Liver (tissue), 3 donors: ENCODE measurements around the gene OLR1.

Source experiments
- FOXA1 ChIP-seq: IDR thresholded peaks from 2 replicates; pipeline ENCODE4 v1.6.1; 2016; ENCODE audit warnings: antibody characterized with exemption
- GABPA ChIP-seq, 2 donors: IDR thresholded peaks in 1 of 2; conservative IDR thresholded peaks in 1 of 2; 2 replicates each; pipeline ENCODE4 v1.6.1; 2016; ENCODE audit warnings: antibody characterized with exemption in 2 of 2, mild to moderate bottlenecking in 1 of 2, moderate library complexity in 1 of 2
- HNF4A ChIP-seq, 2 donors: conservative IDR thresholded peaks; 2 replicates each; pipeline ENCODE4 v1.6.1; 2016; ENCODE audit warnings: antibody characterized with exemption in 2 of 2, mild to moderate bottlenecking in 2 of 2
- RAD21 ChIP-seq, 2 donors: IDR thresholded peaks; 2 replicates each; pipeline ENCODE4 v1.6.1; 2016; ENCODE audit warnings: antibody characterized with exemption in 2 of 2, mild to moderate bottlenecking in 2 of 2
- TAF1 ChIP-seq: conservative IDR thresholded peaks from 2 replicates; pipeline ENCODE4 v1.6.1; 2016; ENCODE audit warnings: antibody characterized with exemption, mild to moderate bottlenecking
- YY1 ChIP-seq: IDR thresholded peaks from 2 replicates; pipeline ENCODE4 v1.6.1; 2016; ENCODE audit warnings: antibody characterized with exemption, mild to moderate bottlenecking
- TF ChIP-seq, protein P1 (sequence below): fragments of 150-350 bp; IDR thresholded peaks from 2 replicates; pipeline ENCODE4 v1.5.1; 2017; ENCODE audit warnings: improper control_type of control experiment, low read depth, low read length; ENCODE audit not compliant: missing input control
- TF ChIP-seq, protein P2 (sequence below): IDR thresholded peaks from 2 replicates; pipeline ENCODE4 v1.6.1; 2016; ENCODE audit warnings: antibody characterized with exemption, mild to moderate bottlenecking
- TF ChIP-seq, protein P3 (sequence below): IDR thresholded peaks from 2 replicates; pipeline ENCODE4 v1.6.1; 2016; ENCODE audit warnings: antibody characterized with exemption
- TF ChIP-seq, protein P4 (sequence below): IDR thresholded peaks from 2 replicates; pipeline ENCODE4 v1.6.1; 2016; ENCODE audit warnings: antibody characterized with exemption
- TF ChIP-seq, protein P5 (sequence below): IDR thresholded peaks from 2 replicates; pipeline ENCODE4 v1.6.1; 2016; ENCODE audit warnings: antibody characterized with exemption
- donor health status: healthy.
- donor health status: healthy.

DNA sequence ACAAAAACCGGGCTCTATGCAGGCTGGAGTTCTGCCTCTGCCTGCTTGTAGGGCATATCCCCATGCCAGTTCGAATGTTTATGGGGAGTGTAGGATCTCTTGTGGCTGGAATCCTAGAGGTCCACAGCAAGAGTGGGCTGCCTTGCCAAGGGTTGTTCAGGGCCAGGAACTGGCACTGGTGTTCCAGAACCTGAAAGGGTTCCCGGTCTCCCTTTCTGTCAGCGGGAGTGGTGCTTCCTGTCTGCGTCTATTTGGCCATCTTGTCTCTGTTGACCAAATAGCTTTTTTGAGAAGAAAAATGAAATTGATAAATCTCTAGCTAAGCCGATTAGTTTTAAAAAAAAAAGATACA is 17.8 kb downstream of the OLR1 start:
- TF ChIP-seq, protein P1, sequence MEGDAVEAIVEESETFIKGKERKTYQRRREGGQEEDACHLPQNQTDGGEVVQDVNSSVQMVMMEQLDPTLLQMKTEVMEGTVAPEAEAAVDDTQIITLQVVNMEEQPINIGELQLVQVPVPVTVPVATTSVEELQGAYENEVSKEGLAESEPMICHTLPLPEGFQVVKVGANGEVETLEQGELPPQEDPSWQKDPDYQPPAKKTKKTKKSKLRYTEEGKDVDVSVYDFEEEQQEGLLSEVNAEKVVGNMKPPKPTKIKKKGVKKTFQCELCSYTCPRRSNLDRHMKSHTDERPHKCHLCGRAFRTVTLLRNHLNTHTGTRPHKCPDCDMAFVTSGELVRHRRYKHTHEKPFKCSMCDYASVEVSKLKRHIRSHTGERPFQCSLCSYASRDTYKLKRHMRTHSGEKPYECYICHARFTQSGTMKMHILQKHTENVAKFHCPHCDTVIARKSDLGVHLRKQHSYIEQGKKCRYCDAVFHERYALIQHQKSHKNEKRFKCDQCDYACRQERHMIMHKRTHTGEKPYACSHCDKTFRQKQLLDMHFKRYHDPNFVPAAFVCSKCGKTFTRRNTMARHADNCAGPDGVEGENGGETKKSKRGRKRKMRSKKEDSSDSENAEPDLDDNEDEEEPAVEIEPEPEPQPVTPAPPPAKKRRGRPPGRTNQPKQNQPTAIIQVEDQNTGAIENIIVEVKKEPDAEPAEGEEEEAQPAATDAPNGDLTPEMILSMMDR: no peak
- TF ChIP-seq, protein P2, sequence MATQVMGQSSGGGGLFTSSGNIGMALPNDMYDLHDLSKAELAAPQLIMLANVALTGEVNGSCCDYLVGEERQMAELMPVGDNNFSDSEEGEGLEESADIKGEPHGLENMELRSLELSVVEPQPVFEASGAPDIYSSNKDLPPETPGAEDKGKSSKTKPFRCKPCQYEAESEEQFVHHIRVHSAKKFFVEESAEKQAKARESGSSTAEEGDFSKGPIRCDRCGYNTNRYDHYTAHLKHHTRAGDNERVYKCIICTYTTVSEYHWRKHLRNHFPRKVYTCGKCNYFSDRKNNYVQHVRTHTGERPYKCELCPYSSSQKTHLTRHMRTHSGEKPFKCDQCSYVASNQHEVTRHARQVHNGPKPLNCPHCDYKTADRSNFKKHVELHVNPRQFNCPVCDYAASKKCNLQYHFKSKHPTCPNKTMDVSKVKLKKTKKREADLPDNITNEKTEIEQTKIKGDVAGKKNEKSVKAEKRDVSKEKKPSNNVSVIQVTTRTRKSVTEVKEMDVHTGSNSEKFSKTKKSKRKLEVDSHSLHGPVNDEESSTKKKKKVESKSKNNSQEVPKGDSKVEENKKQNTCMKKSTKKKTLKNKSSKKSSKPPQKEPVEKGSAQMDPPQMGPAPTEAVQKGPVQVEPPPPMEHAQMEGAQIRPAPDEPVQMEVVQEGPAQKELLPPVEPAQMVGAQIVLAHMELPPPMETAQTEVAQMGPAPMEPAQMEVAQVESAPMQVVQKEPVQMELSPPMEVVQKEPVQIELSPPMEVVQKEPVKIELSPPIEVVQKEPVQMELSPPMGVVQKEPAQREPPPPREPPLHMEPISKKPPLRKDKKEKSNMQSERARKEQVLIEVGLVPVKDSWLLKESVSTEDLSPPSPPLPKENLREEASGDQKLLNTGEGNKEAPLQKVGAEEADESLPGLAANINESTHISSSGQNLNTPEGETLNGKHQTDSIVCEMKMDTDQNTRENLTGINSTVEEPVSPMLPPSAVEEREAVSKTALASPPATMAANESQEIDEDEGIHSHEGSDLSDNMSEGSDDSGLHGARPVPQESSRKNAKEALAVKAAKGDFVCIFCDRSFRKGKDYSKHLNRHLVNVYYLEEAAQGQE: no peak
- no peak for TF ChIP-seq YY1
- TF ChIP-seq, protein P3, sequence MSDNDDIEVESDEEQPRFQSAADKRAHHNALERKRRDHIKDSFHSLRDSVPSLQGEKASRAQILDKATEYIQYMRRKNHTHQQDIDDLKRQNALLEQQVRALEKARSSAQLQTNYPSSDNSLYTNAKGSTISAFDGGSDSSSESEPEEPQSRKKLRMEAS: no peak
- no peak for TF ChIP-seq GABPA (IDR thresholded peaks at IDR 0.05 in 1 of 2, conservative IDR thresholded peaks at IDR 0.05 in 1 of 2)
- TF ChIP-seq TAF1: no peak
- TF ChIP-seq HNF4A (conservative IDR thresholded peaks at IDR 0.05): no peak
- TF ChIP-seq FOXA1: no peak
- TF ChIP-seq RAD21 (IDR thresholded peaks at IDR 0.05): no peak
- TF ChIP-seq, protein P4, sequence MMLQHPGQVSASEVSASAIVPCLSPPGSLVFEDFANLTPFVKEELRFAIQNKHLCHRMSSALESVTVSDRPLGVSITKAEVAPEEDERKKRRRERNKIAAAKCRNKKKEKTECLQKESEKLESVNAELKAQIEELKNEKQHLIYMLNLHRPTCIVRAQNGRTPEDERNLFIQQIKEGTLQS: no peak
- TF ChIP-seq, protein P5, sequence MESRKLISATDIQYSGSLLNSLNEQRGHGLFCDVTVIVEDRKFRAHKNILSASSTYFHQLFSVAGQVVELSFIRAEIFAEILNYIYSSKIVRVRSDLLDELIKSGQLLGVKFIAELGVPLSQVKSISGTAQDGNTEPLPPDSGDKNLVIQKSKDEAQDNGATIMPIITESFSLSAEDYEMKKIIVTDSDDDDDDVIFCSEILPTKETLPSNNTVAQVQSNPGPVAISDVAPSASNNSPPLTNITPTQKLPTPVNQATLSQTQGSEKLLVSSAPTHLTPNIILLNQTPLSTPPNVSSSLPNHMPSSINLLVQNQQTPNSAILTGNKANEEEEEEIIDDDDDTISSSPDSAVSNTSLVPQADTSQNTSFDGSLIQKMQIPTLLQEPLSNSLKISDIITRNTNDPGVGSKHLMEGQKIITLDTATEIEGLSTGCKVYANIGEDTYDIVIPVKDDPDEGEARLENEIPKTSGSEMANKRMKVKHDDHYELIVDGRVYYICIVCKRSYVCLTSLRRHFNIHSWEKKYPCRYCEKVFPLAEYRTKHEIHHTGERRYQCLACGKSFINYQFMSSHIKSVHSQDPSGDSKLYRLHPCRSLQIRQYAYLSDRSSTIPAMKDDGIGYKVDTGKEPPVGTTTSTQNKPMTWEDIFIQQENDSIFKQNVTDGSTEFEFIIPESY: no peak
